ENCODE measurements around the gene ZNF160. TPM values are rescaled to one million over a fixed set of nuclear protein-coding genes. Genes with fewer than 3 reads are reported as not detected.
"Not testable (repeated sequence)": the region's sequence is repeated elsewhere in the genome, so short reads cannot be mapped to it uniquely, and the experiment has no call there.

The ZNF160 gene
- polyA plus RNA-seq (ENCODE audit: insufficient read length in 4 of 4), result 10 to 100 TPM; 36.2 to 50.2 (median 38.6) TPM

DNA sequence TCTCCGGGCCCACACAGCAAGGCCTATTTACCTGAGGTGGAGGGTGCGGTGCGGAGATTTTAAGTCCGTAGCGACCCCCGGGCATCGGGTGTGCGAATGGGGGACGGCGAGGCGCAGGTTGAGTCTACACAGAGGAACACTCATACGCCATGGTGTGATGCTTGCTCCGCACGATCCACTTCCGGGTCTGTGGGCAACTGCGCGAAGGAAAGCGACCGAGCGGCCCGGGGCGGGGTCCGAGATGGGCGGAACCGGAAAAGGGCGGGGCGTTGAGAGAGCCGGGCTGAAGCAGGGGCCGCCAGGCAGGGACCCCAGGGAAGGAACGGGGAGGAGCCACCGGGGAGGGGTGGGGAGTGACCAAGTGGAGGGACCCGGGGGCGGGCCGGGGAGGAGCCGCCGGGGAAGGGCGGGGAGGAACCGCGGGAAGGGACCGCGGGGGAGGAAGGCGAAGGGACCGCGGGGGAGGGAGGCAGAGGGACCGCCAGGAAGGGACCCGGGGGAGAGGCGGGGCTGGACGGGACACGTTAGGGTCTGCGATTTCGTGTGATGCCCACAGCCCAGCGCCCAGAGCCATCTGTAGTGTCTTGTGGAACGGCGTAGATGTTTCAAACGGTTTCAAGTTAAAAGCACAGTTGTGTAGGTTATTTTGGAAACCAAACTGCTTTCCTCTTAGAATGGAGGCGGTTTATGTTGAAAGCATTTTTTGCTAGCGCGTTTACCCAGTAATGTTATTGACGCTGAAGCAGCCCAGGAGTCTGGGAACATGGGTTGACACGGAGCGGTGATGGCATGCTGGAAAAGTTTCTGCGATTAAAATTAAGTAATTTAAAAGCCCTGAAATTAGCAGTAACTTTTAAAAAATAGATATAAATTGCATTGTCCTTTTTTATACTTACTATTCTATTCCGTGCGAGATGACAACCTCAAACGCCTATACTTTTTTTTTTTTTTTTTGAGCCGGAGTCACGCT is at the start of gene ZNF160:
ZNF160 (minus strand) TSS at position 189 of the 970 bp plus-strand sequence. CDS start 17,146 bp downstream, outside the sequence.
- peak; percentile 91 to 96 (median 94) for DNase-seq (ENCODE audit: low read depth in 4 of 4, low spot score in 3 of 4)

DNA sequence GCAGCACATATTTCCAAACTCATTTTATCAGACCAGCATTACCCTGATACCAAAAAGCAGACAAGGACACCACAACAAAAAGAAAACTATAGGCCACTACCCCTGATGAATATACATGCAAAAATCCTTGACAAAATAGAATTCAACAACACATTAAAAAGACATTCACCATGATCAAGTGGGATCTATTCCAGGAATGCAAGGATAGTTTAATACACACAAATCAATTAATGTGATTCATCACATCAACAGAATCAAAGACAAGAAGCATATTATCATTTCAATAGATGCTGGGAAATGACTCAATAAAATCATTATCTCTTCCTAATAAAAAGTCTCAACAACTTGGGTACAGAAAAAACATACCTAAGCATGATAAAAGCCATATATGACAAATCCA is 44.4 kb upstream of the ZNF160 start:
- no peak for DNase-seq (ENCODE audit: low read depth in 4 of 4, low spot score in 3 of 4)

DNA sequence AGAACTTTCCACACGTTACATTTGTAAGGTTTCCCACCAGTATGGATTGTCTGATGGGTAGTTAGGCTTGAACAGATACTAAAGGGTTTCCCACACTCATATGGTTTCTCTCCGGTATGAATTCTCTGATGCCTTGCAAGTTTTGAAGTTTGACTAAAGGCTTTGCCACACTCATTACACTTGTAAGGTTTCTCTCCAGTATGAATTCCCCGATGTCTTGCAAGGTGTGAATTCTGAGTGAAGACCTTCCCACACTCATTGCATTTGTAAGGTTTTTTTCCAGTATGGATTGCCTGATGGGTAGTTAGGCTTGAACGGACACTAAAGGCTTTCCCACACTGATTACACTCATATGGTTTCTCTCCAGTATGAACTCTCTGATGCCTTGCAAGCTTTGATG is 37.1 kb upstream of the ZNF160 start:
- no peak for DNase-seq (ENCODE audit: low read depth in 4 of 4, low spot score in 3 of 4)

DNA sequence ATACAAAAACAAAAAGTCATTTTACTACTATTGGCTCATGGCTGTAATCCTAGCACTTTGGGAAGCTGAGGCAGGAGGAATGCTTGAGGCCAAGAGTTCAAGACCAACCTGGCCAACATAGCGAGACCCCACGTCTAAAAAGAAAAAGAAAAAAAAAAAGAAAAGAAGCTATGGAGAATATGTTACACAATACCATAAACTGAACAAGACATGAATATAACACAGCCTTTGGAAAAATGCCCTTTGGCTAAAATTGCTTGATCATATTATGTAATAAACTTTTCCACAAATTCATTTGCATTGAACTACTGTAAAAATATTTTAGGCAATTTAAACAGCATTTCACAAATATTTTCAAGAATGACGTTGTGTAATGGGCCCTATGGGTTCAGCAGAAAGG is 33.2 kb upstream of the ZNF160 start:
- no peak for DNase-seq (ENCODE audit: low read depth in 4 of 4, low spot score in 3 of 4)

DNA sequence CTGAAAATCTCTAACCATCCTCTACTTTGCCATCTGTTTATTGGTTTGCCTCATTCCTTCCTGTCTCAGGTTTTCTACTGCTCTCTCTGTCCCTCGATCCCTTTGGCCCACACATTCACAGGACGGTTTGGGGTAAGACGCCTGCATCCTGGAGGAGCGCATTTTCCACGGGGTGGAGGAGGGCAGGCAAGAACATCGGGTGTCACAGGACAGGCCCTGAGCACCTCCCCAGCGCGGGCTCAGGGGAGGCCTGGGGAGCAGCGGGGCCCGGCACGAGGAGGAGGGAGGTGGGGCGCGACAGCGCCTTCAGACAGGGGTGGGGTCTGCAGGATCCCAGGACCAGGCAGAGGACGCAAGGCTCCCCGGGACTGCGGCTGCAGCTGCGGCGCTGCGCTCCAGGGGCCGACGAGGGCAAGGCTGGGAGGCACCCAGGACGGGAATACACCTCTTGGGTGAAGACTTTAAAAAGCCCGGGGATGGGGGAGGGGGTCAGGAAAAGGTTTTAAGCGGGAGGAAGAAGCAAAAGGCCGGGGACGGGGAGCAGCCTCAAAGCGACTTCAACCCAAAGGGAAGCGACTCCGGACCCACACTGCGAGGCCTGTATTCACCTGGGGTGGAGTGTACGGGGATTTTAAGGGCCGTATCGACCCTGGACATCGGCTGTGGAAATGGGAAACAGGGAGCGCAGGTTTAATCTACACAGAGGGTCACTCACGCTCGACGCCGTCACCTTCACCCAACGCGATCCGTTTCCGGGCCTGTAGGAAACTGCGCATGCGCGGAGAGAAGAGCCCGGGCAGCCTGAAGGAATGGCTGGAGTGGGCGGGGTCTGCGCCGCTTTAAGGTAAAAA is 29.1 kb upstream of the ZNF160 start, which contains the start of gene ZNF415:
ZNF415 (minus strand) TSS at position 770 of the 851 bp plus-strand sequence. CDS start 10,234 bp downstream, outside the sequence.
- peak; percentile 78 to 86 (median 82) for DNase-seq (ENCODE audit: low read depth in 4 of 4, low spot score in 3 of 4)

DNA sequence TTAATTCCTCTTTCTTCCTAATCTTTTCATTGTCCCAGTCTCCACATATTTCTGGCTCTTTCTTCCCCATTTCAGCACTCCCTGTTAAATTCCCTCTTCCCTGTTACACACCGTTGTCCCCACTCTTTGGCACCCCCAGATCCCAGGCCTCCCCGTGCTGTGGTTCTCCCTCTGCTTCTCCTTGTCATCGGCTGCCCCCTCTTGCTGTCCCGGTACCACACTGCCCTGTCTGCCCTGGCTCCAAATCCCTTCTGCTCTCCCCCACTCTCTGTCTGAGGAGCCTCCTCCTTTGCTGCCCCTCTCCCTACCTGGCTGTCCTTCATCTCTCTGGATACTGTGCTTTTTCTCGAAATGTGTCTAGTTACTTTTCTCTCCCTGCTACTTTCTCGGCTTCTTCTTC is 28.5 kb upstream of the ZNF160 start:
- no peak for DNase-seq (ENCODE audit: low read depth in 4 of 4, low spot score in 3 of 4)

DNA sequence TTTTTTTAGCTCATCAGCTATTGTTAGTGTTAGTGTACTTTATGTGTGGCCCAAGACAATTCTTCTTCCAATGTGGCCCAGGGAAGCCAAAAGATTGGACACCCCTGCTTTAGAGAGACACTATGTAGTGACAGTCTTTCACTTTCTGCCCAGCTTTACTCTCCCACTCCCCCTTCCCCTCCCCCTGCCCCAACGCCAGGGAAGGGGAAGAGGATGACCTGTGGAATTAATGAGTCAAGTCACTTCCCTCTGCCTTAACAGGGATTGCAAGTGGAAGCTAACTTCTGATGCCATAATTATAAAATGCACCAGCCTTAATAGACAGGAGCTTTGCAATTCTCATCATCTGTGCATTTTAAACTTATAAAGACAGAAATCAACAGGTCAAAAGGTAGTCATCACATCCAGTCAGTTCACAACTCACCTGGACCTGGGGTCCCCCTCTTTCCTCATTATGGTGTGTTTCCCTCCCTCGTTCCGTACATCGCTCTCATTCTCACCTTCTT is 27.9 kb upstream of the ZNF160 start:
- no peak for DNase-seq (ENCODE audit: low read depth in 4 of 4, low spot score in 3 of 4)

DNA sequence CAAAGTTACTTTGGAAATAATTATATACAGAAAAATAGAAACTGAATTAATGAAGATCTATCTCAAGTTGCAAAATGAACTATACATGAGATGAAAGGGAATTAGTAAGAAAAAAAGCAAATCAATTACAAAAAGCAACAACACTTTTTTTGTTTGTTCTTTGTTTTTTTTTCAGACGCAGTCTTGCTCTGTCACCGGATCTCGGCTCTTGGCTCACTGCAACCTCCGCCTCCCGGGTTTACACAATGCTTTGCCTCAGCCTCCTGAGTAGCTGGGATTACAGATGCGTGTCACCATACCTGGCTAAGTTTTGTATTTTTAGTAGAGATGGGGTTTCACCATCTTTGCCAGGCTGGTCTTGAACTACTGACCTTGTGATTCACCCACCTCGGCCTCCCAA is 27.3 kb upstream of the ZNF160 start:
- DNase-seq (ENCODE audit: low read depth in 4 of 4, low spot score in 3 of 4), result no peak

DNA sequence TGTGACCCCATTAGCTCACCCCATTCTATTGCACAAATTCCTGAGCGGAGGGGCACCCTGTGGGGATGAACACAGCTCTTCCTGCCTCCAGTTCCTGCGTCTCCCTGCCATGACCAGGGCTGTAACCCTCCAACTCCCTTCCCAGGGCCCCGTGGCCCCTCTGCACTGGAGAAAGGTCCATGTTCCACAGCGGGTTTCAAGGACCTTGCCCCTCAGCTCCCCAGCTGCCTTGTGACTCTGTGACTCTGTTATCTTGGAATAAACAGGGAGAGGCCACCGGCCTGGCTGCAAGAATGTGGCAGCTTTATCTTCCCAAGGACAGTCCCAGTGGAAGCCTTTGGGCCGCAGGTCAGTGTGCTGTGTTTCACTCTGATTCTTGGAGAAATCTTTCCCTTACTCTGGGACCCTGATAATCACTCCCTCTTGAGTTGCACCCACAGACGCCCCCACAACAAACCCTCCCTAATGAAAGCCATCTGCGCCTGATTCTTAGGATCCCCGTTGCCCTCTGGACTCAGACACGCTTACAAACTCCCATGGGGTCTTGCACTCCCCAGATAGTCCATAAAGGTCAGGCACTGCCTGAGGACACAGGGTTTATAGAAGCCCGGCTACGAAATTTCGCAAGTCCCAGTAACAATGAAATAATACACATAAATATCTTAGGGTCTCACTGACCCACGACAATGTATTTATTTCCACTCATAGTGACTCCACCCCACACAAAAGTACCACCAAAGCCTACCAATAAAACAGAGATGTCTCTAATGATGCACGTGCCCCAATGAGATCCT is 23.7 kb upstream of the ZNF160 start:
- not testable (repeated sequence) for DNase-seq (ENCODE audit: low read depth in 4 of 4, low spot score in 3 of 4)

DNA sequence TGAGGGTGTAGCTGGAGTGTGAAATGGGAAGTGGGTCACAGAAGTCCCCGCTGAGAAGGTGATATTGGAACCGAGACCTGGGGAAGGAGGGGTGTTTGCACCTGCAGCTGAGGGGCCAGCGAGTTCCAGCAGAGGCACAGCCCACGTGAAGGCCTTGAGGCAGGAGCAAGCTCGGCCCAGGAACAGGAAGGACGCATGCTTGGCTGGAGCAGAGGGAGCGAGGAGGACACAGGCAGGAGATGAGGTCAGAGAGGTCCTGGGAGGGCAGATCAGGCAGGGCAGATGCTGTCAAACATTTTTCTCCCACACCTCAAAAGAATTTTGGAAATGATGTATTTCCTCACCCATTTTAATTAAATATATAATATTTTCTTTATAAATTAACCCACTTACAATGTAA is 20.2 kb upstream of the ZNF160 start:
- DNase-seq (ENCODE audit: low read depth in 4 of 4, low spot score in 3 of 4), result no peak

DNA sequence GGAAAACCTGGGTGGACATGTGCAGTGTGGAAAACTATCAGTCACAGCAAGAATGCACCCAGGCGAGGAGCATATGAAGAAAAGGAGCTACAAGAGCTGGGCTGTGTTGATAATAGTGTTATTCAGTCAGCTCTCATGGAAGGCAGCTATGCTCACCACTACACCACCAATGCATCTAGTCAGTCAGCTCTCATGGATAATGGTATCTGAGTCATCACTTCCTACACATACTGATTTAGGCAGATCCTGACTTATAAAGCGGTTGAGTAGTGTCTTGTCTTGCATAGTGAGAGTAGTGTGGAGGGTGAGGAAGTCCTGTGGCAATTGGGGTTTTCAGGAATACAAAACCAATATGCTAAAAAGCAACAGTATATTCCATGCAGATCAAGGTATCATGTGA is 9.1 kb upstream of the ZNF160 start:
- DNase-seq (ENCODE audit: low read depth in 4 of 4, low spot score in 3 of 4), result no peak

DNA sequence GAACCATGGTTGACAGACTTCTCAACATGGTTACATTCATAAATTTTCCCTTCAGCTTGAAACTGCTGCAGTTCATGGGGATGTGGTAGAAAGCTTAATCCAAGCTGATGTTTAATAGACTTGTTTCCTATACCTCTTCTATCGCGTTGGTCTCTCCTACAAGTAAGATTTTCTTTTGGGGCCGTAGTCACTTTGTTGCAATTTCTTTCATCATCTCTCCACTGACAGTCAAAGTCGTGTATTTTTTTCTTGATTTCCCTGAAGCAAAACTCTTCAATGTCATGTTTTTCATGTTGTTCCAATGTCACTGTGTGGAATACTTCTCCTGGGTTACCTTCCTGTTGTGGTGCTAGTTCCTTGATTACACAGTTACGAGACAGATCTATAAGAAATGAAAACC is 6.3 kb upstream of the ZNF160 start:
- no peak for DNase-seq (ENCODE audit: low read depth in 4 of 4, low spot score in 3 of 4)

DNA sequence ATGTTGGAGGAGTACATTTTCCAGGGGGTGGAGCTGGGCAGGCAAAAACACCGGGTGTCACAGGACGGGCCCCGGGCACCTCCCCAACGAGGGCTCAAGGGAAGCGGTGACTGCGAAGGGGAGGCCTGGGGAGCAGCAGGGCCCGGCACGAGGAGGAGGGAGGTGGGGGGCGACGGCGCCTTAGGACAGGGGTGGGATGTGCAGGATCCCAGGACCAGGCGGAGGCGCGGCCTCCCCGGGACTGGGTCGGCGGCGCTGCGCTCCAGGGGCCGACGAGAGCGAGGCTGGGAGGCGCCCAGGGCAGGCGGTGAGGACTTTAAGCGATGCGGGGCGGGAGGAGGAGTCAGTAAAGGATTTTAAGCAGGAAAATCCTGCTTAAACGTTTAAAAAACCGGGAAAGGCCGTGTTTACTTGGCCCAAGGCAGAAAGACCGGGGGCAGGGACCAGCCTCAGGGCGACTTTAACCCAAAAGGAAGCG is 427 bp downstream of the ZNF160 start:
- peak in 2 of 4 donors; percentile 23 to 25 for DNase-seq (ENCODE audit: low read depth in 4 of 4, low spot score in 3 of 4)

DNA sequence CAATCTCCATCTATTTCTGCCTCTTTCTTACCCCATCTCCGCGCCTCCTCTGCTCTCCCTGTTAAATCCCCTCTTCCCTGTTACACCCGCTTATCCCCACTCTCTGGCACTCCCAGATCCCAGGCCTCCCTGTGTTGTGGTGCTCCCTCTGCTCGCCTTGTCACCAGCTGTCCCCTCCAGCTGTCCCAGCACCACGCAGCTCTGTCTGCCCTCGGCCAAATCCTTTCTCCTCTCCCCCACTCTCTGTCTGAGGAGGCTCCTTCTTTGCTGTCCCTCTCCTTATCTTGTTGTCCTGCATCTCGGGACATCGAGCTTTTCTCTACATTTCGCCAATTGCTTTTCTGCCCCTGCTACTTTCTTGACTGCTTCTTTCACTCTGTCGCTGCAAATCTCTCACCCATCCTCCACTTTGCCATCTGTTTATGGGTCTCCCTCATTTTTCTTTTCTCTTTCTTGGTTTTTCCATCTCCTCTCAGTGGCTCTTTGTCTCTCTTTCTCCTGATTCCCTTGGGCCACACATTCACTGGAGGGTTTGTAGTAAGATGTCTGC is 941 bp downstream of the ZNF160 start:
- DNase-seq (ENCODE audit: low read depth in 4 of 4, low spot score in 3 of 4), result peak in 1 of 4 donors; percentile 5

DNA sequence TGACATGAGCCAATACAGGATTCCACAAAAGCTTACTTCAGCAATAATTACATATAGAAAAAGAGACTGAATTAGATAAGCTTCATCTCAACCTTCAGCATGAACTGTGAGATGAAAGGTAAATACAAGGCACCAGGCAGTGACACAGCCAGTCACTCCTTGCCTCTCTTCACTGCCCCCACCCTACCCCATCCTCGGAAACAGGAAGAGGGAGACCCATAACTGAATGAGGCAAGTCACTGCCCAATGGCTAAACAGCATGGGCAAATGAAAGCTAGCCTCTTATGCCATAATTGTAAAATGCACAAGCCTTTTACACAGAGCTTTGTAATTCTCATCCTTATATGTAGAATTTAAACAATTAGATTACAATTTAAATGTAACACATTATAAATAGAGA is 1.7 kb downstream of the ZNF160 start:
- no peak for DNase-seq (ENCODE audit: low read depth in 4 of 4, low spot score in 3 of 4)

DNA sequence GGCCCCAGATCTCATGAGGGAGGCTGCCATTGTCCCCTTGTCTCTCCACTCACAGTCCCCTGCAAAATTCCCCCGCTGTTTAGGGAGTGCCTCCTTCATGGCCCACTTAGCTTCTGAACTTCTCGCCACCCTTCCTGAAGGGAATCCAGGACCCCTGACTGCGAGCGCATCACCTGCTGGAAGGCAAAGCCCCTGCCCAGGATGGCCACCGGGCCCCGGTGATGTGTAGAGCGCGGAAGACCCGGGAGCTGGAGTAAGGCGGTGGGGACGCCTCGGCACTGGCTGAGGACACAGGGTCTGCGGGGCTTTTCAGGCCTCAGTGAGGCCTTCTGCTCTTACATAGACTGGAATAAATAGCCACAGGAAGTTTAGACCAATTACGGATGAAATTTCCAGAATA is 4.7 kb downstream of the ZNF160 start:
- DNase-seq (ENCODE audit: low read depth in 4 of 4, low spot score in 3 of 4), result not testable (repeated sequence)

DNA sequence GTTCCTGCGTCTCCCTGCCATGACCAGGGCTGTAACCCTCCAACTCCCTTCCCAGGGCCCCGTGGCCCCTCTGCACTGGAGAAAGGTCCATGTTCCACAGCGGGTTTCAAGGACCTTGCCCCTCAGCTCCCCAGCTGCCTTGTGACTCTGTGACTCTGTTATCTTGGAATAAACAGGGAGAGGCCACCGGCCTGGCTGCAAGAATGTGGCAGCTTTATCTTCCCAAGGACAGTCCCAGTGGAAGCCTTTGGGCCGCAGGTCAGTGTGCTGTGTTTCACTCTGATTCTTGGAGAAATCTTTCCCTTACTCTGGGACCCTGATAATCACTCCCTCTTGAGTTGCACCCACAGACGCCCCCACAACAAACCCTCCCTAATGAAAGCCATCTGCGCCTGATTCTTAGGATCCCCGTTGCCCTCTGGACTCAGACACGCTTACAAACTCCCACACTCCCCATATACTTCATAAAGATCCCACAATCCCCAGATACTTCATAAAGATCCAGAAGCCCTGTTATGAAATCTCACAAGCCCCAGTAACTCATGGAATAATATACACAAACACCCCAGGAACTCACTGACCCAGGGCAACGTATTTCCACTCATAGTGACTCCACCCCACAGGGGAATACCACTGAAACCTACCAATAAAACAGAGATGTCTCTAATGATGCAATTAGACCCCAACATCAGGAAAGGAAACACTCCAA is 6.1 kb downstream of the ZNF160 start:
- DNase-seq (ENCODE audit: low read depth in 4 of 4, low spot score in 3 of 4), result not testable (repeated sequence)

DNA sequence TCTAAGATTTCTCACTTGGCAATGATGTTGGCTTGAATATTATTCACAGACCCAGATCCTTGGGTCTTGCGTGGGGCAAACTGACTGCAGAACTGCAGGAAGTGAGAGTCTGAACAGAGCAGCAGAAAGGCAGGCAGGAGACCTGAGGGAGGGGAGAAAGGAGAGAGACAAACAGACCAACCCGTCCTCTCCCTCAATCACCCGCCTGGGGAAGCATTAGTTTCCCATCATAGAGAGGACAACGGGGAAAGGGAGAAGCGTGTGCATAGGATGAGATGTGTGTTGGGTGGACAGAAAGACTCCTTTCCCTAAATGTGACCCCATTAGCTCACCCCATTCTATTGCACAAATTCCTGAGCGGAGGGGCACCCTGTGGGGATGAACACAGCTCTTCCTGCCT is 6.6 kb downstream of the ZNF160 start:
- not testable (repeated sequence) for DNase-seq (ENCODE audit: low read depth in 4 of 4, low spot score in 3 of 4)
